HL-60/S4 treated with retinoic acid at 250 ng/mL for 4 days and 3 days (cell line): ENCODE data around the gene NUDT15.
"Not testable (repeated sequence)": the region's sequence is repeated elsewhere in the genome, so short reads cannot be mapped to it uniquely, and the experiment has no call there.

Source experiments
- in situ Hi-C: fragments of 300-500 bp; cut with MboI; formaldehyde crosslinking; loops from 2 replicates; pipeline ENCODE4 v1.7.0; 2022; ENCODE audit warnings: low sequenced_read_pairs

Gene NUDT15

DNA sequence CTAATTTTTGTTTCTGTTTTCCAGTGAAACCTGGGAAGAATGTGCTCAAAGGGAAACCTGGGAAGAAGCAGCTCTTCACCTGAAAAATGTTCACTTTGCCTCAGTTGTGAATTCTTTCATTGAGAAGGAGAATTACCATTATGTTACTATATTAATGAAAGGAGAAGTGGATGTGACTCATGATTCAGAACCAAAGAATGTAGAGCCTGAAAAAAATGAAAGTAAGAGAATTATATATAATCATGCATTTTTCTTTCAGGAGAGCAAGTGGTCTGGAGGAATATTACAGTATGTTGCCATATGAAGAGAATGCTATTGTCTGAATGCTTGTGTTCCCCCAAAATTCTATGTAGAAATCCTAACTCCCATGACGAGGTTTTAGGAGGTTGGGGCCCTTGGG is 3.4 kb downstream of the NUDT15 start:
- in situ Hi-C loops = no loop called here

DNA sequence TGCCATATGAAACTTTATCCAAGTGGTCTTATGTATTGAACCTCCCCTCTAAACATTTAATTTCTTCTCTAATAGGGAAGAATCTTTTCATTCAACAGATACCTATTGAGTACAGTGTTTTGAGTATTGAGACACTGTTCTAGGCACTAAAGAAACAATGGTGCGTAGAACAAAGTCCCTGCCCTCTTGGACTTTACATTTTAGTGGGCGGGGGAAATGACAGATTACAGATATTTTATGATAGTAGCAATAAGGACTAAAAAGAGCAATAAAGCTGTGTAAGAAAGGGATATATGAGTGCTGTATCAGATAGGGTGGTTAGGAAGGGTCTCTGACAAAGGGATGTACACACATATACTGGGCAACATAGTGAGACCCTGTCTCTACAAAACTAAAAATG is 5.4 kb downstream of the NUDT15 start:
- in situ Hi-C loops = no loop called here

DNA sequence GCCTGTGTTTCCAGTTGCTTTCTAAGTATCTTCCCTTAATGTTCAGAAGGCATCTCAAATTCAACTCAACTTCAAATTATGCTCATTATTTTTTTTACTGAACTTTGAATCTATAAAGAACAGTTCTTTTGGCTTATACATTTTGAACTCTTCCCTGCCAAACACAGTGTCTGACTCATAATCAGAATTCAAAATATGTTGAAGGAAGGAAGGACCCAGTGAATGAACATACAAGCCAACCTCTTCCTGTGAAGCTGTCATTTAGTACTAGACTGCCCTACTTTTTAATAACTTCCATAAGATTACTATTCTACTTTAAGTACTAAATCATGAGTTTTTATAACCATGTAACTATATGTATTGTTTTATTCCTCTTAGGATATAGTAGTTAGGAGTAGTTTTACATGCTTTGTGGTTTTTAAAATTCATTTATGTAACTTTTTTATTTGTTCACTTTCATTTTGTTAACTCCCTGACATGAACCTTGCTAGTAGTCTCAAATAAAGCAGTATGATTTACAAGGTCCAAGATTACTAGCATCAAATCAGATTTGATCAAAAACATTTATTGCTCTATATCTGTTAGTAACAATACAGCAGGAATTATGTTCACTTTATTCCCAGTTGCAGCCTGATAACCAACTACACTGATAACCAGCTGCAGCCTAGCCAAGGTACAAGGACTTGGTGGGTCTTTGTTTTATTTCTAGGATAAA is 6.4 kb downstream of the NUDT15 start:
- in situ Hi-C loops = no loop called here

DNA sequence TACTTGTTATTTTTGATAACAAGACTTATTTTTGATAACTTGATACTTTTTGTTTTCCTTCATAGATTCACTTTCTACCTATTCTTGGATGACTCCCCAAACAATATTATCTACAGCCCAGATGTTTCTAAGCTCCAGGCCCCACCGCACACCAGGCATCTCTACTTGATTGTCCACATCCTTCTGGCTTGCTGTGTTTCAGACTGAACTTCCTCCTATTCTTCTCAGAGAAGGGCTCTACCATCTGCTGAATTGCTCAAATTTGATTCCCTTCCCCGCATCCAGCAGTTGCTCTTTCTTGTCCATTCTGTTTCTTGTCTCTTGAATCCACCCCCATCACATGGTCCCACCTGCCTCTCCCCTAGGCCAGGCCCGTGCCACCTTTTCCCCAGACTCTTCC is 13.0 kb downstream of the NUDT15 start:
- in situ Hi-C loops = no loop called here

DNA sequence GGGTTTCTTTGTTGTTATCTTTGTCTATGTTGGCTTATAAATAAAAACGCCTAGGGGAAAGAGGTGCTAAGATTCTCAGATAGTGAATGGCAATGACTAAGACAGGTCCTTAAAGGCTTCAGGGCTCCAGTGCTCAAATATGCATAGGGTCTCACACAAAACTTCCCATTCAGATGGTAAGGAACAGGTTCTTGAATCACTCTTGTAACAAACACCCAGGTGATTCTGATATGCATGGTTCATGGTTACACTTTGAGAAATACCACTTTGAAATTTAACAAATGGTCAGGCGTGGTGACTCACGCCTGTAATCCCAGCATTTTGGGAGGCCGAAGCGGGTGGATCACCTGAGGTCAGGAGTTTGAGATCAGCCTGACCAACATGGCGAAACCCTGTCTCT is 17.1 kb downstream of the NUDT15 start:
- in situ Hi-C loops = no loop called here

DNA sequence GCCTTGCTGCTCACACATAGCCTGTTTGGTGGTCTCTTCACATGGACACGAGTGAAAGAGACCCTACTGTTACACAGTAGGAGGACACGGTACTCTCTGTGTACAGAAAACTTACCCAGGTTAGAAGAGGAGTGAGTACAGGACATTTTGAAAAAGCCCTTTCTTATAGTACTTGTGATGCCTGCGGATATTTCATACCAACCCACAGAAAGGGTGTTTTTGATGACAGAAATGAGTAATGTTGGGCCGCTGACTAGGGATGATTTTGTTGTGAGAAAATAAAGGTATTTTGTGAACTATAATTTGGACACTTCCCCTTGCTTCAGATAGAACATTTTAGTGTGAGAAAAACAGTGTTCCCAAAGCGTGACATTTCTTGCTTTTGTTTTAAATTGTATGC is 18.2 kb downstream of the NUDT15 start:
- in situ Hi-C loops = no loop called here

DNA sequence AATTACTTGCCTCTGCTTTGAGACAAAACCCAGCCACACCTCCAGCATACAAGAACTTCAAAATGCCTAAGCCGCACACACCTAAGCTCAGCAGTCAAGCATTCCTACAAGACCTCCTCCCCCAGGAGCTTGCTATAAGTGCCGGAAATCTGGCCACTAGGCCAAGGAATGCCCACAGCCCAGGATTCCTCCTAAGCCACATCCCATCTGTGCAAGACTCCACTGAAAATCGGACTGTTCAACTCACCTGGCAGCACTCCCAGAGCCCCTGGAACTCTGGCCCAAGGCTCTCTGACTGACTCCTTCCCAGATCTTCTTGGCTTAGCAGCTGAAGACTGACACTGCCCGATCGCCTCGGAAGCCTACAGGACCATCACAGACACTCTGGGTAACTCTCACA is 21.0 kb downstream of the NUDT15 start:
- in situ Hi-C loops = not testable (repeated sequence)

DNA sequence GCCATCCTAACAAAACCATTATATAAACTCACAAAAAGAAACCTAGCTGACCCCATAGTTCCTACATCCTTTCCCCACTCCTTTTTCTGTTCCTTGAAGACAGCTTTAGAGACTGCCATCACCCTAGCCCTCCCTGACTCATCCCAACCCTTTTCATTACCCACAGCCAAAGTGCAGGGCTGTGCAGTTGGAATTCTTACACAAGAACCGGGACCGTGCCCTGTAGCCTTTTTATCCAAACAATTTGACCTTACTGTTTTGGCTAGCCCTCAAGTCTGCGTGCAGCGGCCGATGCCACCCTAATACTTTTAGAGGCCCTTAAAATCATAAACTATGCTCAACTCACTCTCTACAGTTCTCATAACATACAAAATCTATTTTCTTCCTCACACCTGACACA is 22.4 kb downstream of the NUDT15 start:
- in situ Hi-C loops = not testable (repeated sequence)

DNA sequence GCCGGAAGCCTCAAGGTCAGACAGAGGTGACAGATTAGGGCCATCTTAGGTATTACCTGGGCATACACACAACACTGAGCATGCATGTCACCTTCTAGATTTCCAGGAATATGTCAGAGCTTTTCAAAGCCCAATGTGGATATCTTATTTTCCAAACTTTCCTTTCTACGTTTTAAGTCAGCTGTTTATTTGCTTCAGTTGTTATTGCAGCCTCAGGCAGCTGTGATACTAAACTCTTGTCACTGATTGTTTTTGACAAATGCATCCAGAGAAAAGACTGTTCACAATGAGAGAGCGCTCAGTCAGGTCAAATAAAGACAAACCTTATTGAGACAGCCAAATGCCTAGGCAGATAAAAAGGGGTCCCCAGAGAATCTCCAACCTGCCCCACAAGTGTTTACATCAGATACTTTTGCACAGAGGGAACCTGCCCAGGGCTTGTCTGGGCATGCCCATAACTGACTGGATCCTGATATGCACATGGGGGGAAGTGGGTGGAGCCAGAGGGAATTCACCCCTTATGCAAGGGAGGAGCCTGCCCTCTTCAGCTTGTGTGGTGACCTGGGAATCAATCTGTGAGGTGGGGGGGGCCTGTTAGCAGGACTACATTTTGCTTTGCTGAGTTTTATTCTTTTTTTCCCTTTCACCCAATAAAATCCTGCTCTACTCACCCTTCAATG is 28.9 kb downstream of the NUDT15 start:
- in situ Hi-C loops = no loop called here

DNA sequence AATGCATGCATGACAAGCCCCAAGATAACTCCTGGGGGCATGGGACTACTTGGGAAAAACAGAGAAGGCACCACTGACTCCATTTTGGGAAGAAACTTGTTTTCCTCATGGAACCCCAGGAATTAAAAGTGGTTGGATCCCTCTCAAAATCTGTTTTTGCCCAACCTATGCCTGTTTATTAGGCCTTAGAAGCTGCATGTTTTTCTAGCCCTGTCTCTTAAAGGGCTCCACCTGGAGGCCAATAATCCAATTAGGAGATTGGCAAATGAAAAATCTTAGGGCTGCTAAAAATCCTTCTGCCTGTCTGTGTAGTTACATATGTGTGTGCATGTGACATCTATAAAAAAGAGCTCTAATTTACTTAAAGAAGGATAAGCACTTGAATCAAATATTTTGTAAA is 30.5 kb downstream of the NUDT15 start:
- in situ Hi-C loops = no loop called here

DNA sequence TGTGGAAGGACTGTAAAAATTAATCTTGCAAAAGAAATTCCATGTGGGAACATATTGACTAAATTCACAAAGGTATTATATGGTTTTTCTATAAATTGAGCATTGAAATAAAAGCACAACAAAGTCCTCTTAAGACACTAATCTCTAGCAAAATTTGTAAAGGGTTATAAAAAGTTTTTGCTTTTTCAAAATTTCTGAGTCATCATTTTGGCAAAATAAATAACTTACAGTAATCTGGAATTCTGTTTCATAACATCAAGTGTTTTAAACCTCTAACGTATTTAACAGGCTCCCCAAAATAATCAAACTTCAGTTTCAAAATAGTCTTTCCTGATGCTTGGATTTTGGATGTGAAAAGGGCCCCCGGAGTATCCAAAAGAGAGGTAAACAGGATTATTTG is 31.4 kb downstream of the NUDT15 start:
- in situ Hi-C loops = no loop called here

DNA sequence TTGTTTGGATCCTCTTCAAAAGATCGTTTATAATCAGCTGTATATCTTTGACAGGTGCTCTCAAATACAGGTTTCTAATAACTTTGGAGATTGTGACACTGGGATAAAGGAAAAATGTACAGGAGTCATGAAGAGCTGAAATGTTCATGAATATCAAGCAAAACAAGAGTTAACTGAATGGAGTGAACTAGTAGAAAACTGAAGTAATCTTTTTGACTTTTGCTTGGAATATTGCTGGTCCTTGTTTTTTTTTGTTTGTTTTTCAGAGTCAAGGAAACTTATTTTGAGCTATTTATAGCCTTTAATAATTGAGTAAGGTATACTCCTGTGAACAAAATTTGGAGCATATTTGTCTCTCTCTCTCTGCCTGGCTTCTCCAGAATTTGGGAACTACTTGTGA is 32.0 kb downstream of the NUDT15 start:
- in situ Hi-C loops = no loop called here

DNA sequence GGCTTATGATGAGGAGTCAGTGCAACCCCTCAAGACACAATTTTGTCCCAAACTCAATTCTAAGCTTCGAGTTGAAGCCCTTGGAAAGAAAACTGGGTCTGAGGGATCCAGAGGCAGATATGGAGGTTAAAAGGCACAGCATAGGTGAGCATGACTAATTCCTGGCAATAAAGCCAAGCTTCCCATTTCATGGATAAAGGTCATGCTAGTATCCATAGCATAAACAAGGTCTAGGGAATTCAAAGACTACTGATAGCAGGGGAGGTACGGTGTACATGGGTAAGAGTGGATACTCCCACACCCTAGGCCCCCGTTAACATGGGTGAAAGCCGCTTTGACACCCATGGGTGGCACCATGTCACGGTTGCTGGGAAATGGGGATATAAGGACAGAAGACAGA is 33.4 kb downstream of the NUDT15 start:
- in situ Hi-C loops = no loop called here

DNA sequence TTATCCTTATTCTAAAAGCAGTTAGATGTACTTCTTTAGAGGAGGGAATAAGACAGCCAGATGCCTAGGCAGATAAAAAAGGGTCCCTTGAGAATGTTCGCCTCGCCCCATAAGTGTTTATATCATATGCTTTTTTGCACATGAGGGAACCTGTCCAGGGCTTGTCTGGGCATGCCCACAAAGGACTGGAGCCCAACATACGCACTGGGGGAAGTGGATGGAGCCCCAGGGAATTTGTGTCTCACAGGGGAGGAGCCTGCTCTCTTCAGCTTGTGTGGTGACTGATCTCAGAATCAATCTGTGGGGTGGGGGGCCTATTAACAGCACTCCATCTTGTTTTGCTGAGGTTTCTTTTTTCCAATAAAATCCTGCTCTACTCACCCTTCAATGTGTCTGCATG is 34.8 kb downstream of the NUDT15 start:
- in situ Hi-C loops = no loop called here

DNA sequence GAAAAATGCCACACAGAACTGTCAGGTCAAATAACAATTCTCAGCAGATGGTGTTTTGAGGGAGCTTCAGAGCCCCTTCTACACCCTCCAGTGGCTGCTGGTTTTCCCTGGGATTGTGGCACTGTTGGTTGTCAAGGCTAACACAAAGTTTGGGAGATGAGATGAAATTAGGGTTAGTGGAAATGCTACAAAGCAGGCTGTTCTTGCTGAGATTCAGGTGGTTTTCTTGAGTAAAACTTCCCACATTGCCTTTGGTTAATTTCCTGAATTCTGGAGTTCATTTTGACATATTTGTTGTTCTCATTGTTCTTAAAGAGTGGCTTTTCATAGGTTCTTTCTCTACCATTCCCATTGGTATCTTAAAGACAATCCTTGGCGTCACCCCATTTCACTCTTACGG is 35.3 kb downstream of the NUDT15 start:
- in situ Hi-C loops = no loop called here

DNA sequence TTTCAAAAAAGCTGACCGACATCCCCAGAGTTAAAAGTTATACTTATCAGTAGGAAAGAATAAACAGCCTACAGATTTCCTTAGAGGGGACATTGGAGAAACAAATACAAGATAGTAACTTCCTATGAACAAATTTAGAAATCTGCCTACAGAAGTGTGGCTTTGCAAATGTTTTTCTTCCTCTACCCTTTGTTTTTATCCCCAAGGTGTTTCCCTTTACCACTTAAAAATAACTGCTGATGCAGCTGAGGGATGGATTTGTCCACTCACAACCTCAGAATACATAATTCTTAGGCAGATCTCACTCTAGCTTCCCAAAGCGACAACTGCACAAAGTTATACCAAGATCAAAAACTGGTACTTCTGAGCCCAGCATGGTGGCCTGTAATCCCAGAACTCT is 36.5 kb downstream of the NUDT15 start:
- in situ Hi-C loops = no loop called here

DNA sequence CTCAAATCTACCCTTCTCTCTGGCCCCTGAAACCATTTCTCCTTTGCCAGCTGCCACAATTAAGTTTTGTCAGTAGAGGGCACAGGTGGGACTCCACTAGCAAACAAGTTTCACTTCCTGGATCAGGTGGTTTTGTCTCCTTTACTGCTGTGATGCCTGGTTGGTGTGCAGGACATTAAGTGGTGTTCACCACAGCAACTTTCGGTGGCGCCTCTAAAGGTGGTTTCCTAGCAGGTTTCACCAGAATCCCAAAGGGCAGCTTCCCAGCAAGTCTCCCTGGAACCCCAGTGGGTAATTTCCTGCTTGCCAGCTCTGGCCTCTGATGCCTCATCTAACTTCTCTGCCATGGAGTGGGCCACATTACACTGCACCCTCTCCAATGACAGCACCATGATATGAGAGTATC is 40.7 kb downstream of the NUDT15 start:
- in situ Hi-C loops = no loop called here

DNA sequence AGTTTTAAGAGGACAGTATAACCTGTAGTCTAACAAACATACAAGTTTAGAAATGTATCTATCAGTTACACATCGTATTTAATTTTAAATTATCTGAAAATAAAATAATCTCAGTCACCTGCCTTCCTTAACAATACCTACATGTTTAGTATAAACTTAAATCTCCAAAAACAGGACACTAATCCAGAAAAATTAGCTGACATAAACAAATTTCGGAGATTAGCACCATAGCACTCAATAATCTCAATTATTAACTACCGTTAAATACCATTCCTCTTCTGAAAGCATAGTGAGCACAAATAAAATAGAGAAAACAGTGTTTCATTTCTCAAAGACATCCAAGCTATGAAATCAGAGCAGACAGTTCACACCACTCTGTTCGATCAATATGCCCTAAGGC is 44.2 kb downstream of the NUDT15 start:
- in situ Hi-C loops = no loop called here

DNA sequence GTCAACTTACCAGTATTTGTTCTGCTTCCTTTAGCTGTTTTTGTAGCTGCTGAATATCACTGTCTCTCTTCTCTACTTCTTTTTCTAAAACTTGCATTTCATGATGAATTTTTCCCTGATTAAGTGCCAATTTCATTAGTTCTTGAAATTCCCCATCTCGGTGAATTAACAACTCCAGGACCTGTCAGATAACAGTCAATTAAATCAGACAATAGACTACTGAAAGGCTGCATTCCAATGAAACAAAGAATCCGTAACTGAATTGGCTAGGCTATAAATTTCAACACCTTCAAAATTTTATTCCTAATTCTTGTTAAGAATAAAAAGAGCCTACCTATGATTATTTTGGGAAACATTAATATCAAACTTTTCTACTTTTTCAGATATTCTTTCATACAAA is 48.7 kb downstream of the NUDT15 start:
- in situ Hi-C loops = no loop called here

DNA sequence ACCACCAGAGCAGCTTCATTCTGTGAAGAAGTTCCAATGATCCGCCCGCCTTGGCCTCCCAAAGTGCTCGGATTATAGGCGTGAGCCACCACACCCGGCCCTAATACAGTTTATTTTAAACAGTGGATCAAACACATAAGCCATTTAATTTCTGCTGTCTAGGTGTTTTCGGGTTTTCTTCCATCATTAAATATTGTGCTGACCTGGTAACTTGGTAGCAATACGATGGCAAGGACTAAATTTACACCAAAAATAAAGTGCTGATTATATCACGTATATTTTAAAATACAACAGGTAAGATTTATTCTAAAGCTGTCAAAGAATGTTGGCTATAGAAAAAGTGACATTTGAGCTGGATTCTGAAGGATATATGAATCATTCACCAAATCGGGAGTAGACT is 56.1 kb downstream of the NUDT15 start:
- in situ Hi-C loops = no loop called here

DNA sequence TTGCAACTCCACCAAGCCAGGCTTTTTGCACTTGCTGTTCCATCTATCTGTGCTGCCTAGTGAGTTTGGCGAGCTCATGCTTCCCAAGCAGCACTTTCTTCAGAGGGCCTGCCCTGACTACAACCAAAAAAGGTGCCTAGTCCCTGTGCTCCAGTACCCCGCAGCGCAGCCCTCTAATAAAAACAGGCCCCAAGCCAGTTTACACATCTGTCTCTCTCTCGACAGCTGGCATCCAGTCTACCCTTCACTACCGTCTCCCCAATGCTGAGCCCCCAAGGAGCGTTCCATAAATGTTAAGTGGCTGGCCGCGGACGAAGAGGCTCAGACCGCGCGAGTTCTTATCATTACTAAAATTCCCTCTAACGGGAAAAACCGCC is 56.9 kb downstream of the NUDT15 start:
- in situ Hi-C loops = no loop called here

DNA sequence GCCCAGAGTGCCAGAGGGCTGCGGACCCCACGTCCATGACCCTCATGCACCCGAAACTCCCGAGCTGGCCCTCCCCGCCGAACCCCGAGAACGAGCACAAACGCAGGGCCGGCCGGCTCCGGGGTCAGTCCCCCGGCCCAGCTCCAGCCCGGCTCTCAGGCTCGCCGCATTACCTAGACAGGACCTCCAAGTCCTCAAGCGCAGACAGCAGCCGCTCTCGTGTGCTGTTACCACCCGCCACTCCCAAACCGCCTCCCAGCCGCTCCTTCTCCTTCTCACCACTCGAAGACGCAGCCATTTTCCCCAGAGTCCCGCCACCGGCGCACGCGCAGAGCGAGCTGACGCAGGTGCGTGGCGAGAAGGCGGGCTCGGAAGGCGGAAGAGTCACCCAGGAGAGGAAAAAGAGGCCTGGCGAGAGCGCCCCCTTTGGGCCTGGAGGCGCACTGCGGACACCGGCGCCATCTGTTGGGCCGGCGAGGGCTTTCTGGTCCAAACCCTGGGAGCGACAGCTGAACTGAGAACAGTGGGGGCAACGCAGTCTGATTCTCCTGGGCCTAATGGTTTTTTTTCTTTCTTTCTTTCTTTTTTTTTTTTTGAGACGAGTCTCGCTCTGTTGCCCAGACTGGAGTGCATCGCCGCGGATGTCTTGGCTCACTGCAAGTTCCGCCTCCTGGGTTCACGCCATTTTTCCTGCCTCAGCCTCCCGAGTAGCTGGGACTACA is 57.4 kb downstream of the NUDT15 start, which contains the start of gene MED4:
Gene MED4 (minus strand): TSS at position 324 of the 722 bp plus-strand sequence. CDS start 26 bp downstream, at position 298.
- in situ Hi-C loops = no loop called here
